Keratinocyte (primary cell): ENCODE measurements around the gene KCNG2.

Source experiments
- EZH2 ChIP-seq: IDR thresholded peaks from one replicate; pipeline ENCODE4 v1.6.1; 2012; ENCODE audit warnings: inconsistent platforms, mild to moderate bottlenecking, low read length, moderate library complexity
- TF ChIP-seq, protein P1 (sequence below), 3 experiments: IDR thresholded peaks in 1 of 3; conservative IDR thresholded peaks in 1 of 3; optimal IDR thresholded peaks in 1 of 3; 2 replicates in 2 of 3; 3 replicates in 1 of 3; pipeline versions ENCODE3 to v1.5.1; 2011; ENCODE audit warnings: low read length in 3 of 3, mild to moderate bottlenecking in 3 of 3, moderate library complexity in 2 of 3, control low read depth in 1 of 3, inconsistent platforms in 1 of 3; ENCODE audit not compliant: insufficient read depth in 2 of 3; ENCODE audit errors: extremely low read depth in 1 of 3

DNA sequence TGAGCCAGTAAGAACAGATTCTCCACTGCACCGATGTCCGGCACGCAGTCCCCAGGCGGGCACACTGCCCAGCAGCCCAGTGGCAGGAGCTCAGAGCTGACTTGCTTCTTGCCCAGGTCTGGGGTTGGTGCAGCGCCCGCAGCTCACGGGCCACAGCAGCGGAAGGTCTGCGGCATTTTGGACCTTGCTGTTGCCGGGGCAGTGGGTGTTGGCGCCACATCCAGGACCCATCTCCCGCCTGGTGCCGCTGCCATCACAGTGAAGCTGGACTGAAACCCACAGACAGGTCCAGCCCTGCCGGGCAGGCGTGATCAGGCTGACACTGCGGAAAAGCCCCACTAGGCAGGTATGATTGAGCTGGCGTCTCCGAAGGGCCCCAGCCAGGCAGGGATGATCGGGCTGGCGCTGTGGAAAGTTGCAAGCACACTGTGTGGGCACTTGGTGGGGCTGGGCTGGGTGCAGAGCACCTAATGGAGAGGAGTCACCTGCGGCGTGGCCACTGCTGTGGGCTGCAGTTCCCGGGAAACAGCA lies 78.3 kb downstream of the KCNG2 start:
- TF ChIP-seq, protein P1, sequence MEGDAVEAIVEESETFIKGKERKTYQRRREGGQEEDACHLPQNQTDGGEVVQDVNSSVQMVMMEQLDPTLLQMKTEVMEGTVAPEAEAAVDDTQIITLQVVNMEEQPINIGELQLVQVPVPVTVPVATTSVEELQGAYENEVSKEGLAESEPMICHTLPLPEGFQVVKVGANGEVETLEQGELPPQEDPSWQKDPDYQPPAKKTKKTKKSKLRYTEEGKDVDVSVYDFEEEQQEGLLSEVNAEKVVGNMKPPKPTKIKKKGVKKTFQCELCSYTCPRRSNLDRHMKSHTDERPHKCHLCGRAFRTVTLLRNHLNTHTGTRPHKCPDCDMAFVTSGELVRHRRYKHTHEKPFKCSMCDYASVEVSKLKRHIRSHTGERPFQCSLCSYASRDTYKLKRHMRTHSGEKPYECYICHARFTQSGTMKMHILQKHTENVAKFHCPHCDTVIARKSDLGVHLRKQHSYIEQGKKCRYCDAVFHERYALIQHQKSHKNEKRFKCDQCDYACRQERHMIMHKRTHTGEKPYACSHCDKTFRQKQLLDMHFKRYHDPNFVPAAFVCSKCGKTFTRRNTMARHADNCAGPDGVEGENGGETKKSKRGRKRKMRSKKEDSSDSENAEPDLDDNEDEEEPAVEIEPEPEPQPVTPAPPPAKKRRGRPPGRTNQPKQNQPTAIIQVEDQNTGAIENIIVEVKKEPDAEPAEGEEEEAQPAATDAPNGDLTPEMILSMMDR (optimal IDR thresholded peaks at IDR 0.05 in 1 of 3, IDR thresholded peaks at IDR 0.05 in 1 of 3, conservative IDR thresholded peaks at IDR 0.05 in 1 of 3; ENCODE audit: extremely low read depth in 1 of 3, insufficient read depth in 2 of 3, low read length in 3 of 3) = peak in 1 of 3 experiments; percentile 48
- no peak for TF ChIP-seq EZH2
